ENCODE data around the gene VCPKMT. TPM values are rescaled to one million over a fixed set of nuclear protein-coding genes. Genes with fewer than 3 reads are reported as not detected.

VCPKMT gene
- polyA plus RNA-seq, 2 of the 4 experiments (the other 2 are of a cell fraction): 8.0 to 12.2 TPM

DNA sequence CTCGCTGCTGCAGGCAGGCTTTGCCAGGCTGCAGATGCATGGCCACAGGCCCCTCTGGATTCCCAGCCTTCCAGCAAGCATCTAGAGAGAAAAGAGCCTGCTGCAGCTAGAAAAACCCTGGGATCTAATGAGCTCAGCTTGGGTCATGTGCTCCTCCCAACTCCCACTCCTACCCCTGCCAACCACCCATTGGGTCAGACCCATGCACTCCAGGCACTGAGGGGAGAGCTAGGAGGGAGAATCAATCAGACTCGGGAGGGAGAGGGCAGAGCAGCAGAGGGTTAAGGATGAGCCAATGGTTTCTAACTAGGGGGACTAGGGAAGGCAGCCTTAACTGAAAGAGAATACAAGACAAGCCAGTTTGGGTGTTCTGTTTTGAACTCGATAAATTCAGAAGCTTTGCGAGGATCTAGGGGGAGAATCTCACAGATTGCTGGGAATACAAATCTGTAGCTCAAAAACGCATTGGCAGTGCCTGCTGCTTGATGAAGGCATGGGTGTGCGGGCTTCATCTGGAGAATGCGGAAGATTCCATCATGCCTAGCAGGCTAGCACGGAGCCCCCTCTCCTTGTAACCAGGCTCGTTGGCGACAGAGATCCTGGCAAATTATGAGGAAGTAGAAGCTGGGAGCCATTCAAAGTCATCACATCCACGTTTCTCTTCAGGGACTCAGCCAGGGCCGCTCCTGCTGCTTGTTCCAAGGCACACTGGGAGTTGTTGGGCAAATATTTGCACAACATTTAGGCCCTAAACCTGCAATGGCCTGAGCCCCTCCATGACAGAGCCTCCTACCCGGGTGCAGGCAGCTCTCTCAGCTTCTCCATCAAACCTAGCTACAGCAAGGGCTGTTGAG is 56.4 kb downstream of the VCPKMT start:
- DNase-seq (ENCODE audit: low read depth in 1 of 2, low spot score in 1 of 2) (no peak), ATAC-seq (no peak), FAIRE-seq (no peak)
- Histone ChIP-seq H3K27ac (peak overlapping the region; percentile 90 to 95), H3K4me2 (peak overlapping the region; percentile 56), H3K4me3 (no peak overlapping the region), H3K9me3 (no peaks in the 10 kb centered on the region), H3K4me1 (peaks cover 39% of the 10 kb centered on the region)
- ChIA-PET CTCF (interaction anchor here (0.6 to 4.3 kb wide), 11 partner anchors 10 to 207 kb away, joined by 3 to 29 read pairs (median 5); partner anchors contain the start of gene NEMF), POLR2A (interaction anchor here (1.6 to 2.0 kb wide), 2 partner anchors 21 to 168 kb away, joined by 4 to 7 read pairs; partner anchors contain the start of gene ARF6)
- TF ChIP-seq RARB (CRISPR knock-in tag; IDR thresholded peaks at IDR 0.05): no peak
- TF ChIP-seq MYC (IDR thresholded peaks at IDR 0.05; ENCODE audit: borderline replicate concordance, low read length): no peak
- no peak for TF ChIP-seq HES2 (IDR thresholded peaks at IDR 0.05)
- TF ChIP-seq KDM5A (IDR thresholded peaks at IDR 0.05): no peak
- TF ChIP-seq EHF (CRISPR knock-in tag; IDR thresholded peaks at IDR 0.05): no peak
- TF ChIP-seq, protein P1, sequence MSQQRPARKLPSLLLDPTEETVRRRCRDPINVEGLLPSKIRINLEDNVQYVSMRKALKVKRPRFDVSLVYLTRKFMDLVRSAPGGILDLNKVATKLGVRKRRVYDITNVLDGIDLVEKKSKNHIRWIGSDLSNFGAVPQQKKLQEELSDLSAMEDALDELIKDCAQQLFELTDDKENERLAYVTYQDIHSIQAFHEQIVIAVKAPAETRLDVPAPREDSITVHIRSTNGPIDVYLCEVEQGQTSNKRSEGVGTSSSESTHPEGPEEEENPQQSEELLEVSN (IDR thresholded peaks at IDR 0.05; ENCODE audit: borderline replicate concordance, low read depth): no peak
- TF ChIP-seq RAD21 (conservative IDR thresholded peaks at IDR 0.05 in 1 of 2, IDR thresholded peaks at IDR 0.05 in 1 of 2): no peak
- no peak for TF ChIP-seq HDAC2 (IDR thresholded peaks at IDR 0.05)
- no peak for TF ChIP-seq MAFK (IDR thresholded peaks at IDR 0.05; ENCODE audit: partially characterized antibody)
- 96% methylated on average over 13 of the region's 13 CpGs for WGBS (ENCODE audit: missing lambda C conversion rate)

Small RNA genes within 50 kb of the gene (small RNA-seq; reads per million reads assigned to genes)
- 0 reads per million in 6 experiments for gene RF00019

Other genes starting within 250 kb of the VCPKMT start
- 29.8 and 33.3 TPM in 2 replicates for gene ARF6, start 223.5 kb downstream of the VCPKMT start, polyA plus RNA-seq (2011; rRNA removed)
- gene ARF6, start 223.5 kb downstream of the VCPKMT start, polyA plus RNA-seq (2017; fragmentation: RNase III; extraction: RNeasy Plus Mini Kit Qiagen cat#74134 plus additional on column Dnase treatment): 47.7 to 54.8 TPM (median 51.0 TPM) in 3 replicates
- gene SOS2, start 115.0 kb upstream of the VCPKMT start, polyA plus RNA-seq (2011; rRNA removed): 21.4 and 23.0 TPM in 2 replicates
- gene SOS2, start 115.0 kb upstream of the VCPKMT start, polyA plus RNA-seq (2017; fragmentation: RNase III; extraction: RNeasy Plus Mini Kit Qiagen cat#74134 plus additional on column Dnase treatment): 9.2 to 10.1 TPM (median 9.6 TPM) in 3 replicates
- 12.6 and 14.5 TPM in 2 replicates for gene L2HGDH, start 195.7 kb upstream of the VCPKMT start, polyA plus RNA-seq (2011; rRNA removed)
- gene L2HGDH, start 195.7 kb upstream of the VCPKMT start, polyA plus RNA-seq (2017; fragmentation: RNase III; extraction: RNeasy Plus Mini Kit Qiagen cat#74134 plus additional on column Dnase treatment): 17.4 to 18.1 TPM (median 18.0 TPM) in 3 replicates
- gene DMAC2L, start 195.8 kb upstream of the VCPKMT start, polyA plus RNA-seq (2011; rRNA removed): 15.2 and 24.6 TPM in 2 replicates
- 10.0 to 15.2 TPM (median 14.0 TPM) in 3 replicates for gene DMAC2L, start 195.8 kb upstream of the VCPKMT start, polyA plus RNA-seq (2017; fragmentation: RNase III; extraction: RNeasy Plus Mini Kit Qiagen cat#74134 plus additional on column Dnase treatment)

All from A549 (cell line).